Globus pallidus (tissue), 1 donor: Measurements from ENCODE around the gene MYO1B.

ENCODE experiments used
- DNase-seq: peaks from one replicate; pipeline ENCODE4 v3.0.0-alpha.2; 2015; ENCODE audit warnings: low spot score

The MYO1B gene

DNA sequence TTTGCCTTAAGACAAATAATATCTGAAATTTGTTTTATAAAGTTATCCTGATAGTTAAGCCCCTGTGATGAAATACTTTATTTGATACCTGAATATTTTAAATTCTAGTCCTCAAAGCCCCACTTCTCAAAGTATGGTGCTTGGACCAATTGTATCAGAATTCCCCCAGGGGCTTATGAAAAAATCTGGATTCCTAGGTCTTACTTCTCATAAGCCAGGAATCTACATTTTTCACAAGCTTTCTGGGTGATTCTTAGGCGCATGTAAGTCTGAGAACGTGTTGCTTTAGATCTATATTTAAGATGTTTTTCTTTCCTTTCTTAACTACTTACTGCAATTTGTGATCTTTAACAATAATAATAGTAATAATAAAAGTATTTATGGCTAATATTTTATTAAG, 53.1 kb downstream of the MYO1B start:
- no peak for DNase-seq

DNA sequence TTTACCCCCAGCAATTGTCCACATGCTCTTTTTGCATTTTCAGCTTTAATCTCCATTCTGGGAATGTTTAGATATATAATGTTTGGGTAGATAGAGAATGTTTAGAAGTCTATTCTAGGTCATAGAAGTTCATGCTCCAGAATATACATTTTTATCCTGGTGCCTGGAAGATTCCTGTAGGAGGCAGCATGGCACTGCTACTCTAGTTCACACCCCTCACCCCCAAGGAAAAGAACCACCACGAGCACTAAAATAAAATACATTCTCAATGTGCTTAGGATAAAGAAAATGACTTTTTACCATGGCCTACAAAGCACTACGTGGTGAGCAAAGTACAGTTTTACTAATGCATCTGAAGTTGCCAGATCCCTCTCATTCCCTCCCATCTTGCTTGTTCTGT, 53.8 kb downstream of the MYO1B start:
- DNase-seq, result no peak

DNA sequence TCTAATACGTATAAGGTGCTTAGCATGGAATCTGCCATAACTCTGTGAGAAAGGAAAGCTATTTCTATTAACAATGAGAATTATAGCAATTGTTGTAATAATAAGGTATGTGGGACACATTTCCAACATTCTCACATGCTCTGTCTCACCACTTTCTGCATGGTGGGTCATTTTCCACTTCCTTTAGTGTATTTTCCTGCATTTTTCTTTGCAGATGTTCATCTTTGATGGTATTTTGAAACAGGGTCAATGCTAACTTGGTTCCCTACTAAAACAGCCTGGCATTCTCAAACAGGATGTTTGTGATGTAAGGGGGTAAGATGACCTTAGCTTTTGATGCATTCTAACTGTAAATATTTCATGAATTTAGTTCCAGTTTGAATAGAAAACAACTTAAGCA, 54.7 kb downstream of the MYO1B start:
- no peak for DNase-seq

DNA sequence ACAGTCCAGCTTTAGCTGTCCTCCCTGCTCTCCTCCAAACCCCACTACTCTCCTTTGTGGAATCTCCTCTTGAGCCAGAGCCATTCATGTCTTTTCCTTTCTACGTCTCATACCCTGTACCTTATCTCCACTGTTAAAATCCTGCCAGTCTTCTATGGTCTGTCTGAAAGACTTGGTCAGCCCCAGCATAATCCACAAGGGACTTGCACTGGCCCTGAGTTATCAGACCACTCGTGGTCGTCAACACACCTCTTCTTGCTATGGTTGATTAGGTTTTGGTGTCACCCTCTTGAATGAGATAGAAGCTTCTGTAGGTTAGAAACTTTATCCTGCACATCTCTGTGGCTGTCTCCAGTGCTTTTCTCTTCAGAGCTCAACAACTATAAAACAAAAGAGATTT, 56.8 kb downstream of the MYO1B start:
- DNase-seq, result no peak

DNA sequence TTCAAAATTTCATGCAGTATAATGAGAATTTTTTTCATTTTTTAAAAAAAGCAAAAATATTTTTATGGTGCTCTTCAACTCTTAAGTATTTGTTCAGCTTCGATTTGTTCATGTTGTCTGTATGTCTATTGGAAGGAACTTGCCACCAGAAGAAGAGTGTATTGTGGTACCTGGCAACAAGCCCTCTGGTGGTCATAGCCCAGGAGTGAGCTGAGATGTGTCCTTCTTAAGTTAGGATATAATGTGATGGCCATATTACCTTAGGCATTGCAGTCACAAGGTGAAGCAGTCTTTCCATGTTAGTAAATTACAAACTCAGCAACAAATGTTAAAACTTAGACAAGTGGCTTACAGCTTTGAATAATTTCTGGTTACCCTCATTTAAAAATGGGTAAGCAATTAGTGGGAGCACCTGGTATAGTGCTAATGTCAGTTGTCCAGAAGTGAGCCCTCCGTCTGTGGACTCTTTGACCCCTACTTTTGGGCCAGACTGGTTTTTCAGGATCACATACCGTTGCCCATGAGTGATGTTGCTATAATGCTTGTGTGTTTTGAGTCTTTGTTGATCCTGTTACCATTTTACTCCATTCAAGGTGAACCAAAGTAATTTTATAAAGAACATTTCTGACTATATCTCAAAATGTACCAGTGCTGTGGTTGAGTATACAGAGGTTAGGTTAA, 57.4 kb downstream of the MYO1B start:
- no peak for DNase-seq

DNA sequence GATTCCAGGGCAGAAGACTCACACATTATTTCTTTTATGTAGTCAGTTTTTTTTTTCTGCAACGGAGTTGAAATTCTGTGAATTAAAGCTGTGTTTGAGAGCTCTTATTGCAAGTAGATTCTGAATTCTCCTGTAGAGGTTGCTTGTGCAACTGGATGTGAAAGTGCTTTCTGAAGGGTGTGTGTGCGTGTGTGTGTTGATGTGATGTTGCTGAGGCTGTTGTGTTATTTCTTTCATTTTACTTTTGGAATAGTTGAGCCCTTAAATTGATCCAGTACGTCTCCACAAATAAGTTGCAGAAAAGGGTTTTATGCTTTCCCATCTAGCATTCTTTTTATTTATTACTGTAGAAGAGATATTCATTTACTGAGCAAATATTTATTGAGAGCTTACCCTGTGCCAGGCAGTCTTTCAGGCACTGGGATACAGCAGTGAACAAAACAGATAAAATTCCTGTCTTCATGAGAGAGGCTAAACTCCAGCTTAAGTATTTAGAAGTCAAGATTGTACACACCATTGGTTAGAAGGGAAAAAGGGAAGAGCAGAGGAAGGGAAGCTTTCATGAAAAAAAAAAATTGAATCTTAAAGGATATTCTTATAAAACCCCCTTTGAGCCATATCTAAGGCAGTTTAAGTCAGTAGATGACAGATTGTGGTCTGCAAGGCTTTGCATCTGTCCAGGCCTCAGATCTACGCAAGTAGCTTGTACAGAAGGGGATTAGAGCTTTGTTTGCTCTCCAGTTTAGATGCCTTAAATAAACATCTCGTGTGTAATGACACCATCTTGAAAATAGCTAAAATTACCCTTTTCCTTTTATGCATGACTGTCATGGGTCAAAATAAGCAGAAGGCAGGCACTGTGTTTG, 58.2 kb downstream of the MYO1B start:
- DNase-seq, result no peak

DNA sequence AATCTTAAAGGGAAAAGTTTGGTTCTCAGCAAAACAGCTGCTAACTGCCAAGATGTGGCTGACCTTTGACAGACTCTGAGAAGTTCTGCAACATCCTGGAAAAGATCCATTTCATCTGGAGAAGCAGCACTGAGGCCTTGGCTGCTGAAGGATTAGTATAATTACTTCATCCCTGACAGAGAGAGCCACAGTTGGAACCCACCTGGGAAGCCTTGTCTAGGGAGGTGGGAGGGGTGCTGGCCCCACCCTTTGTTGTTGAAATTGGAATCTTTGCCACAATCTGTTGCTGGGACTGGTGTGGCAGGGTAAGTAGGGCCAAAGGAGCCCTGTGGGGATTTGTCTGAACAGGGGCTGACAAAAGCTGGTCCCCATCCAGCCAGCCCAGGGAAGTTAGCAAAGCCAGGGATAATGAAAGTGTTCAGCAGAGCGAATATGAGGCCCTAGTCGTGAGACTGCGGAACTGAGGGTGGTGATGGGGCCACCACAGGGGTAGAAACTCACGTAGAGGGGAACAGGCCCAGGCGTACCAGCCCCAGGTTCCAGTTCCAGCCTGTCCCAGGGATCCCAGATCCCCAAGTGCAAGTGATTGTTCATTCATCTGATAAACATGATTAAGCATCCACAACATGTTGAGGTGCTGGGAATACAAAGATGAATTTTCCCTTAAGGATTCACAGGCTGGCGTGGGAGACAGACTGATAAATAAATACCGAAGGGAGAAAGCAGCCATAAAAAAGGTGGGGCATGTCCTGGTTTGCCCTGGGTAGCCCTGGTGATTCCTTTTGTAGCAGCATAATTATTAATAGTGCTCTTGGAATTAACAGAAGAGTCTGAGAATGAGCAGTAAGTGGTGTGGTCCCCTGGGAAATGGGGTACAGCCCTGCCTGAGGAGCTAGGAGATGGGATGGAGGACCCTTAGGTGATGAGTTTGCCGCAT, 60.0 kb downstream of the MYO1B start:
- DNase-seq, result peak; percentile 5

DNA sequence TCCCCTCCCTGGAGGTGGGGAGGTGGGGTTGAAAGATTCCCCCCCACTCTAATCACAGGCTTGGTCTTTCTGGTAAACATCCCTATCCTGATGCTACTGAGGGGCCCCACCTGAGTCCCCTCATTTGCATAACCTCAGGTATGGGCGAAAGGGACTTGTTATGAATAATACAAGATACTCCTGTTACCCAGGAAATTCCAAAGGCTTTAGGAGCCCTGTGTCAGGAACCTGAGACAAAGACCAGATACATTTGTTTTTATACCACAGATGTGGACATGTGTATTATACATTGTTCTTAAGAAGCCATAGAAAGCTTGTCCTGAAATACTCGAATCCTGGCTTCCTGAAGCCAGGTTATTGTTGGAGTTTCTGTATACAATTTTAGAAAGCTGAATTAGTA, 62.8 kb downstream of the MYO1B start:
- DNase-seq, result no peak

DNA sequence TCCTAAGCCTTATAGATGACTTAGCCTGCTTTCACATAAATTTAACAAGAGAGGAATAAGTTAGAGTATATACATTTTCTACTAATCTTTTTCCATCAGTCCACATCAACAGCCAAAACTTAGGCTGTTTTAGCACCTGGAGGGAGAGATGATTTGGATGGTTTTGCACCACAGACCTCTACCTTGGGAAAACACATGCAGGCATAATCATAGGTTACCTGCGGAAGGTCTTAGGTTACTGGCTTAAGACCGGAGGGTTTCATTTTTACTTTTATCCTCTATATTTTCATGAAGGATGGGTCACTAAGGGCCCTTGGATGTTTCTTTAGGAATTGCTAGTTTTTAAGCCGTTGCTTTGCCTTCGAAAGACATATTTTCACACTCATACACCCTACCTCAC, 66.0 kb downstream of the MYO1B start:
- no peak for DNase-seq

DNA sequence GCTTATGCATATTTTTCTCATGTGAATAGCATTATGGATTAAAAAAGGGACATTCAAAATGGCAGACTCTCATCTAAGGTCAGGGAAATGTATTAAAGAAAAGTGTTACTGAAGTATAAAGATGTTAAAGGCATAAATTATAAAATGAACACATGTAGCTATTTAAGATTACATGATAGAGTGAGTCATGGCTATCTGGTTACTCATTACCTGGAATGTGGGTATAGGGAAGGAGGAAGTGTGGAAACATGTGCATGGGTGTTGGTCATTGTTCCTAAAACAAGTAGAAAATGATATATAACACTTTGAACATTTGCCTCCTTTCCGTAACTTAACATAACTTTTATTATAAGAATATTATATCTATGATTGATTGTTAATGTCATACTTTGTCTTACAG, 66.4 kb downstream of the MYO1B start:
- DNase-seq, result no peak

DNA sequence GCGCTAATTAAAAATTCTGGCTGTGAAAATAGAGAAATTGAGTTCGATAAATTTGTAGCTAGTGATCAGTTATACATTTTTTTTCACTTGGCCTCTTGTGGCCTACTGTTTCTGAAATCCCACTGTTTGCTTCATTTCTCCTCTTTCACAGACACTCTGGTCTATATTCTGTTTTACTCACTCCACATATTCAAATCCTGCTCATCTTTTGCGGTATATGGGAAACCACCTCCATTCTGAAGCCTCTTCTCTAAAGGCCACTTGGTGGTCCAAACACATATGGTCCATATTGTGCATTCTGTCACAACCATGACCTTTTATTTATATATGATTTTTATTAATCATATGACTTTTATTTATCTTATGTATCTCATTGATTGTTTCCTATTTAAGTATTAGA, 67.0 kb downstream of the MYO1B start:
- DNase-seq, result no peak

DNA sequence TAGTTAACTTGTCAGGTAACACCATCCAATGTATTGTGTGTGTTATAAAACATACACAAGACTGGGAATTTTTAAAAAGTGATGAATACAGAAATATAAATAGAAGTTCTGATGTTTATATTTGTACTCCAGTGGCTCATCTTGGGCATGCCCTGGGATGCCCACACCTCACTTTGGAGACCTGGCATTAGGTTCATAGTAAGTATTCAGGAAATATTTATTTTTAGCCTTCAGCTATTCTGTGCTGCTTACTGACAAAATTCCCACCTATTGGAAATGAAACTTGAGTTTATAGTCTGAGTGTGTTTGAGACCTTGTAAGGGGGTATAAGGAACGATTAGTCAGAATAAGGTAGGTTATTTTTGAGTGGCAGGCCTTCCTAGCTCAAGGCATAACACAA, 67.5 kb downstream of the MYO1B start:
- no peak for DNase-seq

DNA sequence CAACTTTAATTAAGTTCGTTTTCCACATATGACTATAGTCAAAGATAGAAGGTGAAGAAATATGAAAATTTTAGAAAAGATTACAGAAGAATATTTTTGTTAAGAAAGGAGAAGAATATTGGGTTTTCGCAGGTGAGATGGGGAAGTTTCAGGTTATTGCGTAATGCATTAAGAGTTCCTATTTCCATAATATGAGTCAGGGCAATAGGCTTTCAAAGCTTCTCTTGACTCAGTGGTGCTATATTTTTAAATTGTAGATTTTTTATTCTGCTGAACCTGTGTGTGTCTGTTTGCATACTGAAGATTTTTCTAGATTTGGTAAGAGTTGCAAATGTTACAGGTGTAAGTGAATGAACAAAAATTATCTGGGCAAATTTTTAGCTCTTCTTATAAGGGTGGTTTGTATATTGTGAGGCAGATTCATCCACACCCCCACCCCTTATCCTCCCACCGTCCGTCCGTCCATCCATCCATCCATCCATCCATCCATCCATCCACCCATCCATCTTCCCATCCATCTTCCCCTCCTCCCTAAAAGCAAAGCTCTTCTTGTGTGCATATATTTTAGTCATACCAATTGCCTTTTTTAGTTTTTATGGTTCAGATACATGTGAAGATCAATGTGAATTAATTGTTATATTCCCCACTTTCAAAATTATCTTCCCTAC, 69.6 kb downstream of the MYO1B start:
- no peak for DNase-seq

DNA sequence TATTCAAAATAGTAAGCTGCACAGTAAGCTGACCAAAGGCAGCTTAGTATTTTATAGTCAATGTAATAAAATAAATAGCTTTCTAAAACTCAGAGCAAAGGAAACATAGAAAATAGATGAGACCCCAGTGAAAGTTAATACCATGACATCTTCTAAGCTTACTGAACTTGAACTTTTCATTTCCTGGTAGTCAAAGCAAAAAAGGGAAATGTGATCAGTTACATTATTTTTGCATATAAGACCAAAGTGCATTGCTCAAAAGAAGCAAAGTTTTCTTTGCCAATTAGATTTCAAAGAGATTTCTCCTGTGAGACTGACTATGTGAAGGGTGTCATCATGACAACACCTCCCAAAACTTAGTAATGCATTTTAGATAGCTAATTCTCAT, 70.2 kb downstream of the MYO1B start:
- DNase-seq, result no peak

DNA sequence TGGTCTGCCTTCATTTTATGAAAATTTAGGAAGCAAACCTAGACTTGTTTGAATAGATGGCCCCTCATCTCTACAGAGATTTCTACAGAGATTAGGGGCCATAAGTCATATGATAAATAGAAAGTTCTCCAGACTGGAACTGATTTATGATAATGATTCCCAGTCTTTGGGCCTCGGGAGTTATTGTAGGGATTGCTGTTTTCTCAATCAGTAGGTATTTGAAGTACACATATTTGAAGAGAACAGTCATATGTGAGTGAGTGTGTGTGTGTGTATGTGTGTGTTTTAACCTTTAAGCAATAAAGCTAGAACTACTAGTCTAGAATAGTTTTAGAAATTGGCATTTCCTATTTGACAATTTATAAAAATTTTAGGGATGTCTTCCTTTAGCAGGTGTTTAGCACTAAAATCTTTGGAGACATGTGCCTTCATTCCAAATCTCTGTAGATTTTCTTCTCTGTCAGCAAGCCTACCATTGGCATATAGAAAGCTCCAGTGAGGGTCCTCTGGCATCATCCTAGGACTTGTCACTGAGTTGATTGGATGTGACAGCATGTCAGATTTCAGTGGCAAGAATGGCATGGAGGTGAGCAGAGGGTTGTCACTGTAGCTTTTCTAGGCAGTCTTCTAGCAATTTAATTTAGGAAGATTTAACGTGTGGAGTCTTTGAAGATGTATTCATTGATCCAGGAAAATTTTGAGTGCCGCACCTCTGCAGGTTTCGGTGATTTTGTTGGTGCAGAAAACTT, 71.2 kb downstream of the MYO1B start:
- no peak for DNase-seq

DNA sequence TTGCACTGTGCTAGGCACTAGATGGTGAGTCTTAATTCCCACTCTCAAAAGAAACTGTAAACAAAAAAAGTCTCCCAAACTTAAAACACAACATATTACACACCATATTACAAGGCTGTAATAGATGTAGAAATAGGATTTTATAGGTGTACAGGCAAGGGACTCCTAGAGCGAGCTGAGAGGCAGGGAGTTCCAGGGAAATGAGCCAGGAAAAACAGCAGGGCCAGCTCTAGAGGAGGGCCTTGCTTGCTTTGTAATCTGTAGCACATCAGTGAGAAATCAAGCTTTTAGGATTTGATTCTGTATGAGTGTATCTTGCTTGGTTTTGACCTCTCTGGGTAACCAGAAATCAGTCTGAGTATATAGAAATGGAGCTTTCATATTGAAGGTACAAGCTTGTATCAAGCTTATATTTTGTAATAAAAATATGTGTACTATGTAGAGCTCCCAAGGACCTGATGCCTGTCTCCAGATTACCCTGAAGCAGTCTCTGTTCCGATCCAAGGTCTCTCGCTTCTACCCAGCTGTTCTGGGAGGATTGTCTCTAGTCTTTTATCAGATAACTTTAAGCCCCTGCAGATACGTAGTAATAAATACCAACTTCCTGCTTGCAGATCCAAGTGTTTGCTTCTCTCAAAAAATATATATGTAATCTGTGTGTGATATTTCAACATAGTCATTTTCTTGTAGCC, 73.0 kb downstream of the MYO1B start:
- no peak for DNase-seq

DNA sequence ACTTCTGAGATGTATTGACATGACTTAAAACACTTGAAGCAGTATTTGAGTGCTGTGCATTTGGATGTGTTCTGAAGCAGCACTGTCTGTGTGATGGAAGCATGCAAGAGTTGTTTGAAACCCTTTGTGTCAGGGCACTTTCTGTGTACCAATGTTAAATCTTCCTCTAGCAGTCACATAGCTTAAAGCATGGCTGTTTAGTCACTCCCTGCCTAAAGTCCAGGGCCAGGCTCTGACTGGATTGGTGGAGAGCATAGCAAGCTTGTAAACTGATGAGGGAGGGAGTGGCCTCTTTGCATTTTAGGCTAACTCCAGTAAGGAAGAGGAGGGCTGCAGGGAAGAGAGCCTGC, 73.5 kb downstream of the MYO1B start:
- no peak for DNase-seq

DNA sequence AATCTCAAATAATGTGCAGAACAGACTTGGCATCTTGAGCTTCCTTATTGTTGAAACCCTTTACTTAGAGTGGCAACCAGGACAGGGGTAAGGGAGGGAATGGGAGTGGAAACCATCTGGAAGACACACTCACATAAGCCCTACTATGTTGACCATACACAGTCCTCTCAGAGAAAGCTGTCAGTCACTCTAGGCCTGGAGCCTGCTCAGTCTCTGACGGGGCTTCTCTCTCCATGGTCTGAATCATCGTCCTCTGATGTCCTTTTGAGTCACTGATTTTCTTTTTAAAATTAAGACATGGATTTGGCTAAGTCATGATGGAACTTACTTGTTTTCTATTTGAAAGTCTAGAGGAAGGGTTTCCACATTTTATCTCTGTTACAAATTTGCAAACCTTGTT, 74.0 kb downstream of the MYO1B start:
- no peak for DNase-seq

DNA sequence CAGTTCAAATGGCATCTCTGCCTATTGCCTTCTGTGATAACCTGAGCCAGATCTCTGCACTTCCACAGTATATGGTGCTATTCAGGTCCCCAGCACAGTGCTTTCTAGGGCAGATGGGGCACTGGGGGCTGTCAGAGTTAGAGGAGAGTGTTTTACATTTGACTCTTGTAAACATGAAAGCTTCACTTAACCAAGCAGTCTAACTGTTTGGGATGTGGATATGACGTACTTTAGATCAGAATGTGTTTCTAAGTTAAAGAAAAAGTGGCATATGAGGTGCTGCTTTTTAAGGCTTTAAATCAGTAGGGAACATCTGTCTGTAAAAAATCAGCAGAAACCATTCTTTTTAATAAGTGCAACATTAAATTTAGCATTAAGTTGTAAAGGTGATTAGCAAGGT, 75.7 kb downstream of the MYO1B start:
- DNase-seq, result no peak

DNA sequence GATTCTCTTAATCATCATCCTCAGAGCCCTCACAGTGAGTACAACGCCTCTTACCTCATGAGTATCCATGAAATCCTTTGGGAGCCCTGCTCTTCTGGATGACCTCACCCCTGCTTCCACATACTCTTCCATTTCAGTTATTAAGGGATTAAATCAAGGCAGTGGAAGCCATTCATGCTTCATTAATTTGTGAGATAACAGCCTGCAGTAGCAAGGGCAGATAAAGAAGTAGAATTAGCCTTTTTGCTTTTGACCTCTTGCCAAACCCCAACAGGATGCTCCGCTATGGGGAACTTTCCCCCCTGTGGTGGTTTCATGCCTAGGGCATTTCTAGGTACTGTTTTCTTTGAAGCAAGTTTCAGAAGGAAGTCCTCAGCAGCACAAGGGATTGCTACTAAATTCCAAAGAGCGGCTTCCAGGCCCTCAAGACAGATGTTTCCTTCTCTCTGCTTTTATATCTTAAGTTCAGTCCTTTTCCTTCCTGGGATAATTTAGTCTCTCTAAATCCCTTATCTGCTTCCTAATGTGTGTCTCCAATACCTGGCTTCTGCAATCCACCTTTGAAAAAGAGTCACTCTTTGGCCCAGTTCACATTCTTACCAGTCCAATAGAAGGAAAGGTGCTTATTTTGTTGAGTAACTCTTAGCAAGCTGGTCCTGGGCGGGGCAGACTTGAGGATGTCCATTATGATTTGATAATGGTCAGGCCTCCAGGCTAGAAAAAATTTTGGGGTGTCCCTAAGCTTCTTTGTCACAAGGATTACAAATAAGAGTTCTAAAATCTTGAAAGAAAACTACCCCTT, 76.9 kb downstream of the MYO1B start:
- peak; percentile 53 for DNase-seq
